H1 (cell line): ENCODE measurements around the gene NUP98. TPM values are rescaled to one million over a fixed set of nuclear protein-coding genes. Genes with fewer than 3 reads are reported as not detected.

Source experiments
- CTCF ChIA-PET: fragments of 300-600 bp; sonication (Branson Sonifier 250); formaldehyde crosslinking; loops from one replicate; lab custom pipeline; 2021; ENCODE audit not compliant: partially characterized antibody; lab: Charles Lee
- POLR2A ChIA-PET: fragments of 300-600 bp; sonication (Branson Sonifier 250); formaldehyde crosslinking; loops from one replicate; lab custom pipeline; 2021; ENCODE audit warnings: inconsistent platforms; ENCODE audit not compliant: partially characterized antibody; lab: Charles Lee
- DNase-seq, 2 experiments: peaks; one replicate each; pipeline versions ENCODE4 v3.0.0 to v3.0.0-alpha.2; 2010 to 2022; ENCODE audit warnings: low spot score in 2 of 2, low read depth in 1 of 2, mixed read lengths in 1 of 2
- FAIRE-seq: peaks from 2 replicates; lab custom pipeline; 2011; peaks lifted over from hg19 to GRCh38; lab: Jason Lieb, UNC
- H2AFZ ChIP-seq: 2 replicates; pipeline ENCODE4 v1.8.1; 2012; ENCODE audit warnings: low read length, inconsistent platforms
- H2AK5ac ChIP-seq: 2 replicates; pipeline ENCODE4 v1.6.1; 2013; ENCODE audit warnings: low read depth, low read length
- H2BK120ac ChIP-seq: replicated peaks from 2 replicates; pipeline ENCODE3; 2013; ENCODE audit warnings: low read depth, low read length, inconsistent platforms
- H2BK12ac ChIP-seq: 2 replicates; pipeline ENCODE4 v1.6.1; 2013; ENCODE audit warnings: low read depth, low read length
- H2BK15ac ChIP-seq: 2 replicates; pipeline ENCODE4 v1.6.1; 2013; ENCODE audit warnings: low read length
- H2BK20ac ChIP-seq: 2 replicates; pipeline ENCODE4 v1.6.1; 2013; ENCODE audit warnings: low read length
- H2BK5ac ChIP-seq: 2 replicates; pipeline ENCODE4 v1.6.1; 2013; ENCODE audit warnings: low read depth, low read length
- H3K14ac ChIP-seq: 2 replicates; pipeline ENCODE4 v1.6.1; 2013; ENCODE audit warnings: inconsistent platforms; ENCODE audit not compliant: insufficient read length
- H3K18ac ChIP-seq: 2 replicates; pipeline ENCODE4 v1.6.1; 2013; ENCODE audit warnings: low read length; ENCODE audit errors: extremely low read depth
- H3K23ac ChIP-seq: 2 replicates; pipeline ENCODE4 v1.6.1; 2013; ENCODE audit warnings: inconsistent platforms; ENCODE audit not compliant: insufficient read length
- H3K23me2 ChIP-seq: 2 replicates; pipeline ENCODE4 v1.6.1; 2013; ENCODE audit warnings: low read depth, low read length
- H3K27ac ChIP-seq: 2 replicates; pipeline ENCODE4 v1.6.1; 2011; ENCODE audit warnings: low read depth, low read length, inconsistent platforms
- H3K27me3 ChIP-seq, 4 experiments: replicated peaks in 1 of 4; 1 replicate in 1 of 4; 2 replicates in 3 of 4; pipeline versions ENCODE4 v1.6.1 to v1.8.1; 2011 to 2013; ENCODE audit warnings: low read length in 3 of 4, mild to moderate bottlenecking in 3 of 4, inconsistent platforms in 2 of 4, mixed read lengths in 2 of 4, moderate library complexity in 1 of 4; ENCODE audit not compliant: control insufficient read depth in 3 of 4, insufficient read depth in 3 of 4; ENCODE audit errors: extremely low read depth in 1 of 4
- H3K36me3 ChIP-seq, 4 experiments: 2 replicates each; pipeline versions ENCODE4 v1.6.1 to v1.8.1; 2011 to 2013; ENCODE audit warnings: mild to moderate bottlenecking in 4 of 4, low read length in 3 of 4, moderate library complexity in 2 of 4, control low read depth in 1 of 4, inconsistent platforms in 1 of 4; ENCODE audit not compliant: insufficient read depth in 4 of 4, control insufficient read depth in 2 of 4
- H3K4ac ChIP-seq: replicated peaks from 2 replicates; pipeline ENCODE3; 2013; ENCODE audit warnings: low read length, low read depth, mixed read lengths, inconsistent platforms; ENCODE audit not compliant: insufficient read length
- H3K4me1 ChIP-seq, 4 experiments: replicated peaks in 1 of 4; 1 replicate in 1 of 4; 2 replicates in 3 of 4; pipeline versions ENCODE4 v1.6.1 to v1.8.1; 2011 to 2013; ENCODE audit warnings: low read length in 3 of 4, inconsistent platforms in 2 of 4, mixed read lengths in 1 of 4; ENCODE audit not compliant: insufficient read depth in 4 of 4, control insufficient read depth in 3 of 4
- H3K4me2 ChIP-seq, 2 experiments: 2 replicates each; pipeline versions ENCODE4 v1.6.1 to v1.8.1; 2011 to 2013; ENCODE audit warnings: low read depth in 2 of 2, low read length in 2 of 2, control low read depth in 1 of 2, inconsistent platforms in 1 of 2, mild to moderate bottlenecking in 1 of 2; ENCODE audit not compliant: insufficient read depth in 1 of 2
- H3K4me3 ChIP-seq, 4 experiments: fragments of 200-600, 300-600 bp in 1 of 4; sonication (generic), shearing (Covaris generic), sonication (Bioruptor Twin) in 1 of 4; 2 replicates each; pipeline versions ENCODE4 v1.5.1 to v1.8.1; 2011 to 2016; ENCODE audit warnings: low read length in 4 of 4, low read depth in 3 of 4, control low read depth in 2 of 4, inconsistent platforms in 2 of 4, mild to moderate bottlenecking in 2 of 4, mixed read lengths in 1 of 4, moderate library complexity in 1 of 4; ENCODE audit not compliant: insufficient read depth in 2 of 4; ENCODE audit errors: extremely low read depth in 1 of 4
- H3K56ac ChIP-seq: replicated peaks from 2 replicates; pipeline ENCODE3; 2013; ENCODE audit warnings: low read depth, mild to moderate bottlenecking, mixed read lengths, low read length, inconsistent platforms; ENCODE audit not compliant: insufficient read length
- H3K79me1 ChIP-seq: 2 replicates; pipeline ENCODE4 v1.6.1; 2013; ENCODE audit warnings: low read depth, low read length, control low read depth
- H3K79me2 ChIP-seq, 2 experiments: 2 replicates each; pipeline versions ENCODE4 v1.6.1 to v1.8.1; 2012 to 2013; ENCODE audit warnings: low read length in 2 of 2, mild to moderate bottlenecking in 2 of 2, inconsistent platforms in 1 of 2; ENCODE audit not compliant: insufficient read depth in 2 of 2, control insufficient read depth in 1 of 2
- H3K9ac ChIP-seq, 4 experiments: replicated peaks in 1 of 4; 1 replicate in 1 of 4; 2 replicates in 3 of 4; pipeline versions ENCODE4 v1.6.1 to v1.8.1; 2011 to 2013; ENCODE audit warnings: low read depth in 3 of 4, low read length in 3 of 4, control low read depth in 2 of 4, mild to moderate bottlenecking in 2 of 4, moderate library complexity in 2 of 4, inconsistent platforms in 1 of 4; ENCODE audit errors: extremely low read depth in 1 of 4
- H3K9me3 ChIP-seq, 2 experiments: 2 replicates each; pipeline versions ENCODE4 v1.6.1 to v1.8.1; 2012 to 2013; ENCODE audit warnings: mild to moderate bottlenecking in 2 of 2, moderate library complexity in 2 of 2, control low read depth in 1 of 2, inconsistent platforms in 1 of 2, low read depth in 1 of 2, low read length in 1 of 2, mixed read lengths in 1 of 2; ENCODE audit not compliant: insufficient read depth in 2 of 2
- H4K20me1 ChIP-seq, 2 experiments: replicated peaks in 1 of 2; 2 replicates each; pipeline versions ENCODE3 to v1.8.1; 2011 to 2013; ENCODE audit warnings: inconsistent platforms in 2 of 2, low read length in 2 of 2, mild to moderate bottlenecking in 1 of 2; ENCODE audit not compliant: insufficient read depth in 2 of 2, control insufficient read depth in 1 of 2
- H4K5ac ChIP-seq: 2 replicates; pipeline ENCODE4 v1.6.1; 2013; ENCODE audit warnings: low read length, low read depth, mixed read lengths, inconsistent platforms; ENCODE audit not compliant: insufficient read length
- H4K8ac ChIP-seq: 2 replicates; pipeline ENCODE4 v1.8.0; 2013; ENCODE audit warnings: mild to moderate bottlenecking, moderate library complexity, low read length, inconsistent platforms; ENCODE audit not compliant: insufficient read depth; ENCODE audit errors: extremely low read depth
- H4K91ac ChIP-seq: replicated peaks from 2 replicates; pipeline ENCODE3; 2013; ENCODE audit warnings: low read length, mixed read lengths, inconsistent platforms; ENCODE audit not compliant: insufficient read length
- CTBP2 ChIP-seq: IDR thresholded peaks from 2 replicates; pipeline ENCODE4 v1.7.0; 2011; ENCODE audit warnings: borderline replicate concordance, mild to moderate bottlenecking, moderate library complexity, mixed read lengths, low read length; ENCODE audit not compliant: insufficient read depth, insufficient read length
- GABPA ChIP-seq: IDR thresholded peaks from 2 replicates; pipeline ENCODE4 v1.6.1; 2011; ENCODE audit warnings: mild to moderate bottlenecking, low read length, moderate library complexity, borderline replicate concordance; ENCODE audit not compliant: insufficient read depth
- GTF2F1 ChIP-seq: IDR thresholded peaks from 2 replicates; pipeline ENCODE4 v1.6.1; 2012; ENCODE audit warnings: low read depth, low read length, improper control_type of control experiment, borderline replicate concordance
- JUN ChIP-seq: IDR thresholded peaks from 2 replicates; pipeline ENCODE4 v1.6.1; 2011; ENCODE audit warnings: low read depth, mild to moderate bottlenecking, improper control_type of control experiment, low read length
- JUND ChIP-seq: IDR thresholded peaks from 2 replicates; pipeline ENCODE4 v1.6.1; 2011; ENCODE audit warnings: mild to moderate bottlenecking, improper control_type of control experiment, low read length
- RNF2 ChIP-seq: fragments of 200-900, 300-1000 bp; sonication (generic); IDR thresholded peaks from 2 replicates; pipeline ENCODE4 v1.7.1; 2016; ENCODE audit warnings: borderline replicate concordance, low read depth, mild to moderate bottlenecking, antibody characterized with exemption, low read length; ENCODE audit not compliant: poor library complexity, severe bottlenecking; ENCODE audit errors: missing control alignments
- SIN3A ChIP-seq, 2 experiments: IDR thresholded peaks in 1 of 2; conservative IDR thresholded peaks in 1 of 2; 2 replicates each; pipeline ENCODE4 v1.6.1; 2011 to 2012; ENCODE audit warnings: low read length in 2 of 2, improper control_type of control experiment in 1 of 2, low read depth in 1 of 2, mild to moderate bottlenecking in 1 of 2
- SP2 ChIP-seq: IDR thresholded peaks from 2 replicates; pipeline ENCODE4 v1.6.1; 2012; ENCODE audit warnings: mild to moderate bottlenecking, low read length, inconsistent platforms
- SRF ChIP-seq: IDR thresholded peaks from 2 replicates; pipeline ENCODE4 v1.6.1; 2011; ENCODE audit warnings: mild to moderate bottlenecking, low read depth, low read length, moderate library complexity
- TBP ChIP-seq: IDR thresholded peaks from 2 replicates; pipeline ENCODE4 v1.6.1; 2011; ENCODE audit warnings: low read depth, low read length, improper control_type of control experiment
- polyA plus RNA-seq, 7 experiments: library from polyadenylated mRNA; depleted of rRNA in 3 of 7; stranded (reverse) in 5 of 7; unstranded in 2 of 7; fragments of >200 nt in 5 of 7; fragments of 200-250 nt in 2 of 7; gene quantifications; 1 replicate in 5 of 7; 2 replicates in 1 of 7; 4 replicates in 1 of 7; pipeline versions ENCODE4 v1.2.1 to v1.2.3, GENCODE V29; 2011 to 2013; ENCODE audit warnings: missing spikeins in 2 of 7, mixed read lengths in 2 of 7
- total RNA-seq: library from RNA; stranded (reverse); fragmentation: NEBNext Ultra II Directional; extraction: Animal tissue kit (Norgen Biotek cat#: 25700); gene quantifications from 2 replicates; pipeline ENCODE4 v1.2.1, GENCODE V29; 2021
- TF ChIP-seq, protein P1 (sequence below): IDR thresholded peaks from 2 replicates; pipeline ENCODE4 v1.6.1; 2012; ENCODE audit warnings: inconsistent platforms
- TF ChIP-seq, protein P2 (sequence below): IDR thresholded peaks from 2 replicates; pipeline ENCODE4 v1.6.1; 2011; ENCODE audit warnings: low read length, improper control_type of control experiment

Gene NUP98
- total and polyA plus RNA-seq, 2 of the 8 experiments (the other 6 are each of a cell fraction or from before 2014, with no cell fraction given): 98.6 to 261 TPM

DNA sequence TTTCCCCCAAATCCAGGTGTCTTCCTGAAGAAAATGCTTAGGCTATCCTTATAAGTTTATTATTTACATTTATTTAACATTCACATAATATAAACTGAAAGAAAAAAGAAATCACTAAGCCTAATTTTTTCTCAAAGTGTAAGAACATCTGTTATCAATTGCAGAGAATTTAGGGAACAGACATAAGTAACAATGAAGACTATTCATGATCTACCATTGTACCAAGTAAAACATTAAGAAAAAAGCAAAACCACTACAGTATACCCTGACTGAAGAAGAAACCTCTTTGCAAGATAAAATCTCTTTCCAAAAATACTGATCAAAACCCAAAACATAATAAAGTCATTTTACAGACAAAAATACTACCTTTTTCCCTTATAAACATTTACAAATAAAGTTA, 60.5 kb downstream of the NUP98 start:
- no peak overlapping the region for H2BK120ac ChIP-seq
- no peak overlapping the region for H2BK15ac ChIP-seq
- FAIRE-seq (no peak), DNase-seq (no peak)
- no peak overlapping the region for H3K4me2 ChIP-seq
- no peak overlapping the region for H3K4me3 ChIP-seq
- H4K8ac ChIP-seq: no peak overlapping the region
- H3K79me2 ChIP-seq: no peaks in the 10 kb centered on the region
- no peak overlapping the region for H3K4ac ChIP-seq
- H2BK12ac ChIP-seq: no peak overlapping the region
- peaks cover 3 to 58% (median 43%) of the 10 kb centered on the region in 4 experiments for H3K36me3 ChIP-seq
- no peak overlapping the region for H3K56ac ChIP-seq
- H4K20me1 ChIP-seq: no peaks in the 10 kb centered on the region
- no peak overlapping the region for H3K23ac ChIP-seq
- H3K4me1 ChIP-seq: no peaks in the 10 kb centered on the region
- H2AFZ ChIP-seq: no peak overlapping the region
- no peak overlapping the region for H4K91ac ChIP-seq
- no peaks in the 10 kb centered on the region for H3K79me1 ChIP-seq
- peaks cover 3% of the 10 kb centered on the region; the same call in 1 of the 2 replicates for H3K23me2 ChIP-seq
- no peak overlapping the region for H3K27ac ChIP-seq
- H3K27me3 ChIP-seq: no peaks in the 10 kb centered on the region
- ChIA-PET CTCF (interaction anchor here (0.6 kb wide), 1 partner anchor 132 kb away, joined by 3 read pairs; no protein-coding TSS in a partner anchor), POLR2A (no interaction called here)
- no peak overlapping the region for H4K5ac ChIP-seq
- no peak overlapping the region for H2BK20ac ChIP-seq
- TF ChIP-seq TBP (no peak), GTF2F1 (no peak), SIN3A (conservative IDR thresholded peaks at IDR 0.05 in 1 of 2, IDR thresholded peaks at IDR 0.05 in 1 of 2; ENCODE audit: low read depth in 1 of 2, low read length in 2 of 2) (no peak), GABPA (no peak), JUND (no peak), SRF (no peak), RNF2 (no peak), CTBP2 (no peak), SP2 (no peak), JUN (no peak)
- TF ChIP-seq, protein P1, sequence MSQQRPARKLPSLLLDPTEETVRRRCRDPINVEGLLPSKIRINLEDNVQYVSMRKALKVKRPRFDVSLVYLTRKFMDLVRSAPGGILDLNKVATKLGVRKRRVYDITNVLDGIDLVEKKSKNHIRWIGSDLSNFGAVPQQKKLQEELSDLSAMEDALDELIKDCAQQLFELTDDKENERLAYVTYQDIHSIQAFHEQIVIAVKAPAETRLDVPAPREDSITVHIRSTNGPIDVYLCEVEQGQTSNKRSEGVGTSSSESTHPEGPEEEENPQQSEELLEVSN: no peak
- TF ChIP-seq, protein P2, sequence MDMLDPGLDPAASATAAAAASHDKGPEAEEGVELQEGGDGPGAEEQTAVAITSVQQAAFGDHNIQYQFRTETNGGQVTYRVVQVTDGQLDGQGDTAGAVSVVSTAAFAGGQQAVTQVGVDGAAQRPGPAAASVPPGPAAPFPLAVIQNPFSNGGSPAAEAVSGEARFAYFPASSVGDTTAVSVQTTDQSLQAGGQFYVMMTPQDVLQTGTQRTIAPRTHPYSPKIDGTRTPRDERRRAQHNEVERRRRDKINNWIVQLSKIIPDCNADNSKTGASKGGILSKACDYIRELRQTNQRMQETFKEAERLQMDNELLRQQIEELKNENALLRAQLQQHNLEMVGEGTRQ: no peak
- H3K9me3 ChIP-seq: no peaks in the 10 kb centered on the region
- H2BK5ac ChIP-seq: no peak overlapping the region
- no peak overlapping the region for H3K9ac ChIP-seq
- H3K18ac ChIP-seq: no peak overlapping the region
- H2AK5ac ChIP-seq: no peak overlapping the region
- no peak overlapping the region for H3K14ac ChIP-seq
